Measurements from ENCODE around the gene BICD1.
"Not testable (repeated sequence)": the region's sequence is repeated elsewhere in the genome, so short reads cannot be mapped to it uniquely, and the experiment has no call there.

BICD1 gene

DNA sequence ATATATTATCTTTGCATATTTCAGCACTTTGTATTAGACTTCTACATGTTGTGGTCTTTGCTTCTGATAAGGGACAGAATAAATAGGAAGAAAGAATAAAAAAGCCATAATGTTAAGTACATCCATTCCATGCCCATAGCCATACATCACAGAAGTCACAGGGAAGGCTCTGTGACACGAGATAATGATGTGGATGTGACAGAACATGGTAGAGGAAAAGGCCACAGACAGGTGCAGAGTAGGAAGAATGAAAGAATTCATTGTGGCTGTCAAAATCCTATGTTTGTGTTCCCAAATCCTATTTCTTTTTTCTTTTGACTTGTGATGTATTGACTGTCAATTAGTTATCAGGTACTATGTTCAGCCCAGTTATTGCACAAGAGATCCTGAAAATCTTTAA, 38.4 kb downstream of the BICD1 start:
- no peak for DNase-seq (ENCODE audit: low read depth in 2 of 2)

DNA sequence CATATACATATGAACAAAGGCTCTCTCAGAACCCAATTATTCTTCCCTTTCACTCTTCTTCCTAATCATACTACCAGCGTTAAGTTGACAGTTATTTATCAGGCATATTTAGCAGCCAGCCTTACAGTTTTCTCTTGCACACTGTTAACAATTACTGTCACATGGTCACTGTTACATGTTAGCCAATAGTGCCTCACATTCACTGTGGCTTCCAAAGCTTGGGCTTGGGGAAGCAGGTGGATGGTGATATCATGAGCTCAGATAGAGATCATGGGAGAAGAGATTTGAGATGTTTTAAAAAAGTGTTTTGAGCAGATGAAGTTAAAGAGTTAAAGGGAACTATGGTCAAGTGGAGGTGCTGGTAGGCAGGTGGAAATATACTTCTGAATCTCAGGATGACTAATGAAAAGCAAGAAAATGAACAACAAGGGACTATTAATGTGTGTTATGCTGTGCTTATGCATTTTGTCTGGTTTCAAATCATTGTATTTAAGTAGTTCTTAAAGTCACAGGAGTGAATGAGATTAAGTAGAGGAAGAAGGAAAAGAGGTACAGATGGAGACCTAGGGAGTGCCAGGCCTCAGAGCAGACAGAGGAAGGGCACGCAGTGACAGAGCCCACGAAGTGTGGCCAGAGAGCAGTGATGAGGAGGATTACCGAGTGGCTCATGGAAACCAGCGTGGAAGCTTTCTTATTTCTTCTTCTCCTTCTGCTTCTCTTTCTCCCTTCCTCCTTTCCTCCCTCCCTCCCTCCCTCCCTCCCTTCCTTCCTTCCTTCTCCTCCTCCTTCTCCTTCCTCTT, 39.6 kb downstream of the BICD1 start:
- DNase-seq (ENCODE audit: low read depth in 2 of 2) = no peak

DNA sequence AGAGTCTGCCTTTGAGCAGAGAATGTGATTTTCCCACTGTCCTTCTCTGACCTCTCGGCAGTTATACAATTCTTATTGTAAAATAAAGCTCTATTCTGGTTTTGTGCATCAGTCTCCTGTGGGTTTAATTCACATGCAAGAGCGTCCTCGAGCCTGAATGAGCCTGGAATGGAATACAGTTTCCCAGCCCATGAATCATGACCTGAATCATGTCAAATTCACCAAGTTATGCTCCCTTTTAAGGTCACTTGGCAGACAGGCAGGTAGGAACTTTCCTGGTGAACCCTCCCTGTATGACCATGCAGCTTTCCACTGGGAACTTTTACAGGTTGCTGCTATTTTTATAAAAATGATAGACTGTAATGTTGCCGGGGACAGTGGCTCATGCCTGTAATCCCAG, 41.7 kb downstream of the BICD1 start:
- no peak for DNase-seq (ENCODE audit: low read depth in 2 of 2)

DNA sequence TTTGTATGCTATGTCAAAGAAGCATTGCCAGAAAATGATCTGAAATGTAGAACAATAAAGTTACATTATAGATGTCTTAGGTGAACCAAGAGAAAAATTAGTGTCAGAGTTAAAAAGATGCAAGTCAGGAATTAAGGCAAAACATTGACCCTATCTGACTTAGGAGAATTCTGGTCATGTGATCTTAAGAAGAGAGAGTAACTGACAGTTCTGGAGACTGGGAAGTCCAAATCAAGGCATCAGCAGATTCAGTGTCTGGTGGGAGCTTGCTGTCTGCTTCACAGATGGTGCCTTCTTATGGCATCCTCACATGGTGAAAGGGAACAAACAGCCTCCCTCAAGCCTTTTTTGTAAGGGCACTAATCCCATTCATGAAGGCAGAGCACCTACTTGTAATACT, 42.8 kb downstream of the BICD1 start:
- DNase-seq (ENCODE audit: low read depth in 2 of 2) = no peak

DNA sequence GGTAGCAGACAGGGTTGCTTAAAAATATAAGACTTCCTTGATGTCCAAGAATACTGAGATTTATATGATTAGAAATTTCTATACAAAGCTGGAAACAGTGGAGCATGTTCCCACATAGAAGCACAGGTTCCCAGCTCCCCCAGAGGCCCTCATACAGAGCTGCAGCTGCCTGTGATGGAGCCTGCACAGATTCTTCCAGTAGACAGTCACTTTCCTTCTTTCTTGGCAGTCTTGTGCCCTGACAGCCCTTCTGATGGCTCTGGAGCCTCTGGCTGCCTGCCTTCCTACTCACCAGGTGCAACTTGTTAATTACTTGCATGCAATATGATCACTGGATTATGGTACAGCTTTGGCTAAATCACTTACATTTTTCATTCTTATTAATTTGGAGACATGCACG, 44.4 kb downstream of the BICD1 start:
- DNase-seq (ENCODE audit: low read depth in 2 of 2) = no peak

DNA sequence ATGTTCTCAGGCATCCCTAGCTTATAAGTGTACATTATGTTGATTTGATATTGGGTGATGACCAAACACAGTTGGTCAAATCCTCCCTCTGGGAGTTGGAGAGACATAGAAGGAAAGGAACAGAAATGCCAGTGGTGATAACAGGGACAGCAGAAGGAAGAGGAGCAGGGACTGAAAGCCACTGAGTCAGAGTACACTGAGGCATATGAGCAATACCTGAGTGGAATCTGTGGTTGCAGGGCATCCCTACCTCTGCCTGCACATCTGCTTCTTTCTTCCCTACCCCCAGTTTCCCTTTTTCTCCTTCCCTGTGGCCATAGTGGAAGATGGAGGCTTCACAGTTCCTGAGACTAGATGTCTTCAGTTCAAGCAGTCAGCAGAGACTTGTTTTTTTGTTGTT, 44.9 kb downstream of the BICD1 start:
- no peak for DNase-seq (ENCODE audit: low read depth in 2 of 2)

DNA sequence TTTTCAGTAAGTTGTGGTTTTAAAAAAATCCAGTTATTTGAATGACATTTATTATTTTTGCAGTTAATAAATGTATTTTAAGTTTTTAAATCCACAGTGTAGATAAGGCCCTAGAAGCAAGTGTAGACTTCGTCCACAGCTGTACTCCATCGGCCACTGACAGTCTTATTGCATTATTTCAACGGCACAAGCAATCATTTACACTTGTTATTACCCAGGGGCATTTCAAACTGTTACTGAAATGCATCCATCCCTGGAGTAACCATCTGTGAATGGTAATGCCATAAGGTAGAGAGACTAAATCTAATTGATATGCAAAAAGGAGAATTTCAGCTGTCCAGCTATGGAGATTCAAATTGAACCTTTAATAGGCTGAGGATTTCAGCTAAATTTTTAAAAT, 48.4 kb downstream of the BICD1 start:
- no peak for DNase-seq (ENCODE audit: low read depth in 2 of 2)

DNA sequence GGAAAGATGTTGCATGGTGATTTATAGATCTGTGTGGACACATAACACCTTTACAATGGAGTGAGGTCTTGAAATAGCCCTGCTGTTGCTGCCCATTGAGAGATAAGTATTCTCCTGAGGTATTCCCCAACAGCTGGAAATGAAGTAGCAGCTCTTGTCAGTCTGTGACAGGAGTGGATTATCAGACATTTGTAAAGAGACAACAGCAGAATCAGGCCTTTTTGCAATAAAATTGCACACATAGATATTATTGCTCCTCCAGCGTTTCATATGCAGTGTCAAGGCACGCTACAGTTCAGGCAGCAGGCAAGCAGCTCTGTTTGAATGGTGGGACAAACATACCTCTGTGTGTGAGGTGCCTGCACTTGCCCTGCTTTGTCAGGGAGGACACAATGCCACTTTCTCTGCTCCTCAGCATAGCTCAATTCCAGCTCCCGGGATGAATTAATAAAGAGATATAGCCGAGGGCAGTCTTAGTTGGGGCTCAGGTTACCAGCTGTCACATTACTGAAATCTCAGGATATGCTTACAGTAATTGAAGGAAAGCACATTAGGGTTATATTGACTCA, 49.4 kb downstream of the BICD1 start:
- no peak for DNase-seq (ENCODE audit: low read depth in 2 of 2)

DNA sequence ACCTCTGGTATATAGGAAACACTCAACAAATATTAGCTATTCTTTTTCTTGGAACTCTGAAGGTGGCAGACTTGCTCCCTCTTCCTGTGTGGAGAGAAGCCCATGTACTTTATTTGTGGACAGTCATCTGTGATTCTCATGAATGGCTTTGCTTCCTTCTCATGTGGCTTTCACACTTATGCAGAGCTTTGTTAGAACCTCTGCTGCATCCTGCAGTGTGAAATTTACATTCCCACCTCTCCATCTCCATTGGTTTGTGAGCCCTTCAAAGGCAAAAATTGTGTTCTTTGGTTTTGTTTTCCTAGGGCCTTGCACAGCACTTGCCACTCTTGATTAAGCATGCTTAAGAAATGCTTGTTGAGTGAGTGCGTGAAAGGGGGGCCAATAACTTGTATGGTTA, 51.9 kb downstream of the BICD1 start:
- DNase-seq (ENCODE audit: low read depth in 2 of 2) = no peak

DNA sequence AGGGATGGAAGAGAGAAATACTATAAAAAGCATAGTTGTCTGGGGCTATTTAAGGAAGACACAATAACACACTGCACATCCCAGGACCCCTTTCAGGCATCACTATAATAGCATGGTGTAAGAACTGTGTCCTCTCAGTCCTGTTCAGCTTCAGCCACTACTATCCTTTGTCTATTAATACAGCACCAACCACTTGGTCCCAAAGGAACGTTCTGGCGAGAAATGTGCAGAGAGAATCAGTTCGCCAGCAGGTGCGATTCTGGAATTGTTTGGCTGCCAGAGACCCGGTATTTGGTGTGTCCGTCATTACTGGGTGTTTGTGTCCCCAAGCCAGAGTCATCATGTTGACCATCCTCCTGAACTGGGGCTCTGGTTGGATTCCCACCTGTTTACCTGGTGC, 52.7 kb downstream of the BICD1 start:
- DNase-seq (ENCODE audit: low read depth in 2 of 2) = no peak

DNA sequence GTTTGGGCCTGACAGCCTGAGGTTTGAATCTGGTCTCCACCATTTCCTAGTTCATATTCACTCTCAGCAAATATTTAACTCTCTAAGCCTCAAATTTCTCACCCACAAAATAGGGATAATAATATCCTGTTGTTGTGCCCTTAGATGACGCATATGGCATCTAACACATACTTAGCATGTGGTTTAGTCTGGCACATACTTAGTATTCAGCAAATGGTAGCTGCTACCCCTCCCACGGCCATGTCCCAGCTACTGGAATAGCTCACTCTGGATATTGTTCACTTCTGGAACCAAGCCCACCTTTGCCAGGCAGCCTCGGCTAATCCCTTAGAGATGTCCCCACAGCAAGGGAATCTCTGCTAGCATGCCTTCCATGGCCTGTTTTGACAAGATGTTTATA, 53.3 kb downstream of the BICD1 start:
- DNase-seq (ENCODE audit: low read depth in 2 of 2) = no peak

DNA sequence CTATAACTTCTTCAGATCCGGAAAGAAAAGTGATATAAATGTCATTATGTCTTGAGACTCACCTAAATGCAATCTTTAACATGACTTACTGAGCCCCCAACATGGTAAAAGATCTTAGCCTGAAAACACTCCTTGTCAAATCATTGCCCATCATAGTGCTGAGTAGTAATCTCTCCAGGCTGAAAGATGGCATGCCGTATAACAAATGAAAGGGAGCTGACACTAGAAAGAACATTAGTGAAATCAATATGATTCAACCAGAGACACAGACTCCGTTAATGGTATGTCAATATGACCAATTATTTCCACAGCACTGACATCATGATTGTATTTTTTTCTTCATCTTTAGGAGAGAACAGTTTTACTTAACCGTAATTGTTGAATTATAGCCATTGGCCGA, 54.4 kb downstream of the BICD1 start:
- DNase-seq (ENCODE audit: low read depth in 2 of 2) = no peak

DNA sequence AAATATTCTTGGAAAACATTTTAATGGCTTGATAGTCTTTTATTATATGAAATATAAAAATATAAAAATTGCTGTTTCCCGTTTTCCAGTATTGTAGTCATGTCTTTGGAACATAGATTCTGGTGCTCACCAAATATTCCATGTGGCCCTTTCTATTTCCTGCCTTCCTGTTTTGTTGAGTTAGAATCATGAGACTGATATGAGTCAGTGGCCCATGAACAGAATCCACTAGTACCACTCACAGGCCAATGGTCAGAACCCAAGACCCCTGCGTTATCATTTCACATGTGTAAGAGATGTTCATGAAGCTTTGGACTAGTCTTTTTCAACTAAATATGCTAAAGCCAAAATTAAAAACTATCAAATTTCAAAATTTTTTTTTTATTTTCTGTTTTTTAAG, 56.9 kb downstream of the BICD1 start:
- no peak for DNase-seq (ENCODE audit: low read depth in 2 of 2)

DNA sequence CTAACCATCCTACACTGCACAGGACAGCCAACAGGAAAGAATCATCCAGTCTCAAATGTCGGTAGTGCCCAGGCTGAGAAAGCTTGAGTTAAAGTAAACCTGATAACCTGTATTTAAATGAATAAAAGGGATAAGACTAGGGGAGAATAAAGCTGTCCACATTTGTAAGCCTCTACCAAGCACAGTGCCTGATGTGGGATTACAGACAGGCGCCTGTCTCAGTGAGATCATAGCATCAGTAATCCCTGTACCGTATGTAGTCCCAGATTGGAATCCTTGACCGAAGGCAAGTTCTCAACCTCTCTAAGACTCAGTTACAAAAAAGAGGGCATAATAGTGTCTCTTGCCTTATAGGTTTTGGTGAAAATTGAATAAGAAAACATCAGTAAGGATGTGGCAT, 59.9 kb downstream of the BICD1 start:
- DNase-seq (ENCODE audit: low read depth in 2 of 2) = no peak

DNA sequence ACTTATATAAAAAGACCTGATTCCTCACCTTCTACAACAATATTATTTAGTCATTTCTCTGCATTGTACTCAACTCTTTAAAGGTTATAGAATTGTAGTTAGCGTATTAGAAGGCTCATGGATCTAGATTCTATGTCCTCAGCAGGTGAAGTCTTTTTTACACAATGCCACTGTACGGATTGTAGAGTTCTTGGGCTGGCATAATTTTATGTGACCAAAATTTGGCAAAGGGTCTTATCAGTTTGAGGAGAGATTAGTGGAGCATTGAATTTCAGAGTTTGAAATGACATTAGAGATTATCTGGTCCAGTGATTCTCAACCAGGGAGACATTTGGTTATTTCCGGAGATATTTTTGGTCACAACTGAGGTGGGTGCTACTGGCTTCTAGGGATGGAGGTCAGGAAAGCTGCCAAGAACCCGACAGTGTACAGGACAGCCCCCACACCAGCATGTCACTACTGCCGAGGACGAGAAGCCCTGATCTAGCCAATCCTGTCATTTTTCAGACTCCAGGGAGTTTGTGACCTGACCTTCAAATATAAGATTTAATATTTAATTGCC, 63.9 kb downstream of the BICD1 start:
- no peak for DNase-seq (ENCODE audit: low read depth in 2 of 2)

DNA sequence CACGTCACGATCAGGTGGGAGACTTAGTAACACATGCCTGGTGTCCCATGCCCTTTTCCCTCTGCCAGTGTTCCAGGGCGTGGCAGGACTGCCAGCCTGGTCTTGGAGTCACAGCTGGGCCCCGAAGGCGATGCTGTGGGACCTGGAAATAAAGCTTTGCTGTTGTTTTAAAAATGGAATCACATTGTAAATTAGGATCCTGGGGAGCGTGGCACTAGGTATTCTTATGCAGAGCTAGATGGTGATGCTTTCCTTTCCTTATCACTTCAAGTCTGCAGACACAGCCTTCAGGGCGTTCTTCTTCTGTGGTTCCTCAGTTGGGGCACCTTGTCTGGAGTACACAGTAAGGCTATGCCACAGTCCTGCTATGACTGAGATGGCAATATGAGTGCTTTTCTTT, 64.6 kb downstream of the BICD1 start:
- no peak for DNase-seq (ENCODE audit: low read depth in 2 of 2)

DNA sequence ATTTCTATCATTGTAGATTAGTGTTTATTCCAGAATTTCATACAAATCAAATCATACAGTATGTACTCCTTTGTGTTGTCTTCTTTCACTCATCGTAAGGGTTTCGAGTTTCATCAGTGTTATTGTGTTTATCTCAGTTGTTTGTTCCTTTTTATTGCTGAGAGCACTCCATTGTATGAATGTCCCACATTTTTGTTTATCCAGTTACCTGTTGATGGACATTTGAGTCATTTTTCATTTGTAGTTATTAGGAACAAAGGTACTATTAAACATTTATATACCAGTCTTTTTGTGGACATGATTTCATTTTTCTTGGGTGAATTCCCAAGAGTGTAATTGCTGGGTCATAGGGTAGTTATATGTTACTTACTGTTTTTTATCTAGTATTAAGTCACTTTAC, 70.0 kb downstream of the BICD1 start:
- no peak for DNase-seq (ENCODE audit: low read depth in 2 of 2)

DNA sequence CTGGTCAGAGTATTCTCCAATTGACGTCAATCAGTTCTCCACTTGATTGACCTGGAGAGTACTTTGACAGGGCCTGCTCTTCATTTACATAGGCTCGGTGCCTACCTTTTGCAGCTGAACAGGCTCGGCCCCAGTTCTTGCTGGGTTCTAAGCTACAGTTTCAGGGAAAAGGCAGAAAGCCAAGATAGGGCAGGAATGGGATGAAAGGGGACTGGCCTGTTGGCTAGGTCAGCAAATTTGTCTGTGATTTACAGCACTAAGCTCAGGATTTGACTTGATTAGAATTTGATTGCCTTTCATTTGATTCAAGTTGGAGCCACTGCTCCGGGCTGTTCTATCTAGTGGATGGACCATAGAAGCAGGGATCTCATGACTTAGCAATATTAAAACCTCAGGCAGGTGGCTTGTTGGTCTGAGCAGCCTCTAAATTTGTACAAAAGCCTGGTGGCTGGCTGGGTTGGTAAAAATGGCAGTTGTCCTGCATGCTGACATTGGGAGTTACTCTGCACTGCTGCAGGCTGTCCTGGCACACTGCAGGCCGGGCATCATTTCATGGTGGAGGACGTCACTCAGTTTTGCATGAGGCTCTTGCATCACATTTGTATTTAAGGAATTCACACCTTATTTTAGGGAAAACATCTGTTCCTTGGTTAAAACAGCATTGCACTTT, 71.8 kb downstream of the BICD1 start:
- DNase-seq (ENCODE audit: low read depth in 2 of 2) = no peak

DNA sequence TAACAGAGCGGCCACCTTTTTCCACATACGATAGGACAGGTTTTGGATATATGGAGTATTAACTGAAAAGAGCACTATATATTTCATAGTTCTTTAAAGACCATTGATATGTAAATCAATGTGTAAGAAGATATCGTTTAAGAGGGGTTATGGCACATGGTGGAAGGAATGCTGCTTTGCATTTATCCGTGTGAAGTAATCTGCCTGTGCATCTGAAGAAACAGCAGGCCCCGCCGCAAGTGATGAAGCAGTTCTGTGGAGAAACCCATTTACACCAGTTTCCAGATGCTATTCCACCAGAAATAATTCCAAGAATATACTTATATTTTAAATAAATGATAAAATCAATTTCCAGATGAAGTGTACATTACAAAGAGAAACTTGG, 72.4 kb downstream of the BICD1 start:
- no peak for DNase-seq (ENCODE audit: low read depth in 2 of 2)

DNA sequence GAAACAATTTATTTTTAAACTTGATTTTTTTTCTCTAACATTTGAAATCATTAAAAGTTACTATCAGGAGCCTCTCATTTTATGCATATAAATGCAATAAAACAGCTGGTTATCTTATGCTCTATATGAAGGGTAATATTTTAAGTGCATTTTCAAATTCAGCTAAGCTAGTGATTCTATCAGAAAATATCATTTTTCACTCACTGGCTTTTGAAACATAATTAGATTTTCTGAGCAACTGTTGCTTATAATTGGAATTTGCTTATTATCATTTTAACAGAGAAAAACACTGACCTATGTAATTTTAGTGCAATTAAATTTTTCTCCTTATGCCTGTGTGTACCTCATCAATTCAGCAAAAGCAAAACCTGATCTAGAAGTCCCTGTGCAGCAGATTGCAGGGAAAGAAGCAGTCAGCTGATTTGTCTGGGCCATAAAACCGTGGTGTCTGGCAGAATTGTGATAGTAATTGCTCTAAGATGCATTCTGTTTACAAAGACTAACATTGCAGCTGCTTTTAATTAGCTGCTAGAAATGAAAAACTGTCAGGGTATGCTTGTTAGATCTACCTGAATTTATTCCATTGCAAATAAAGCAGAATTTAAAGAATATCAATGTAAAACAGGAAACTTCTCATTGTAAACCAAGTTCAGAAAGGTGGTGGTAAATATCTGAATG, 75.0 kb downstream of the BICD1 start:
- peak; percentile 33 to 37 for DNase-seq (ENCODE audit: low read depth in 2 of 2)

DNA sequence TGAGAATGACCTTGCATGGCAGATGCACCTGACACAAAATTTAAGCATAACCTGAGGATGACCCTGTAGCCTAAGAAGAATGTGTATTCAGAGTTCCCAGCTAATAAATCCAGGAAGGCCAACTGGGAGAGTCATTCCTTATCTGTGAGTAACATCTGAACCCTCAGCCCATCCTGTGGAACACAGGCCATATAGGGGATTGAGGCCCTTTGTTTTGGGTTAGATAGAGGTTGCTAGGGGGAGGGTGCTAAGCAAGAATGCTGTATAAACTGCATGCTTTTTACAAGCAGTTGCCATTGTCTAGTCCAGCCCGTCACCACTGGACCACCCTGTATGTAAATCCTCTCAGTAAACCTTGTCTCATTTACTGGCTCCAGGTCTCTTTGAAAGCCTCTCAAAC, 77.0 kb downstream of the BICD1 start:
- DNase-seq (ENCODE audit: low read depth in 2 of 2) = no peak

DNA sequence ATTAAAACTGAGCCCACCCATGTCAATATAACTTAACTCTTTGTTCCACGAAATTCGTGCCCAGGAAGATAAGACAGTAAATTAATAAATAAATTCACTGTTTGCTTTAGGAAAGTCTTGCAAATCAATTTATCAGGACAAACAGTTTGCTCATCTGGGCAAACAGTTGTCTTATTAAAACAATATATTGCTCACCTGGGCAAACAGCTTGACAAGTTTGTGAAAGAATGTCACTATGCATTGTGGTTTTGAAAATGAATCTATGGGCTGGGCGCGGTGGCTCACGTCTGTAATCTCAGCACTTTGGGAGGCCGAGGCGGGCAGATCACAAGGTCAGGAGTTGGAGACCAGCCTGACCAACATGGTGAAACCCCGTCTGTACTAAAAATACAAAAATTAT, 80.5 kb downstream of the BICD1 start:
- not testable (repeated sequence) for DNase-seq (ENCODE audit: low read depth in 2 of 2)

Data from fibroblast of skin of left quadriceps (primary cell).